Adrenal gland (tissue), 5 donors: ENCODE measurements around the gene NUP43.

Experiments
- POLR2A ChIP-seq, 2 donors: fragments of 450-650 bp; IDR thresholded peaks; one replicate each; pipeline ENCODE4 v1.6.1; 2017; ENCODE audit warnings: antibody characterized with exemption in 2 of 2, mild to moderate bottlenecking in 2 of 2, moderate library complexity in 1 of 2
- TF ChIP-seq, protein P1 (sequence below), 6 experiments: fragments of 450-650 bp in 4 of 6; fragments of 200-600 bp in 2 of 6; sonication (generic) in 1 of 6; IDR thresholded peaks; 1 replicate in 5 of 6; 2 replicates in 1 of 6; pipeline versions ENCODE4 v1.5.1 to v1.8.0; 2016 to 2021; ENCODE audit warnings: antibody characterized with exemption in 6 of 6, mild to moderate bottlenecking in 2 of 6, moderate library complexity in 1 of 6
- donor health status: DM: no; HTN: no; CAD: no.

DNA sequence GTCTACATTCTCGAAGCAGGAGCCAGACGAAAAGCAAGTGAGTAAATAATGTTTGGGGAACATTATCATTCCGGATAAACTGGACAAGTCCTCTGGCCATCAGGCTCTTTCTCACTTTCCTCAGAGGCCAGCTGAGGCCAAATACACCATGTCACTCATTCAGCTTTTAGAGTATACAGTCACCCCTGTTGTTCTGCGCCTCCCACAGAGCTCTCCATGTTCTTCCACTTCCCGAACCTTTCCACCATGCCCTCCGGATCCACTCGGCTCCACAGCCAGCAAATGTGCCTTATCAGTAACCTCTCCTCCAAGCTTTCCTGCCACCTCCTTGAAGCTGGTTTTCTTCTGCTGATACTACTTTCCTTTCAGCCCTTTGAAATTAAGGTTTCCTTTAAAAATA is 60.1 kb downstream of the NUP43 start:
- TF ChIP-seq, protein P1, sequence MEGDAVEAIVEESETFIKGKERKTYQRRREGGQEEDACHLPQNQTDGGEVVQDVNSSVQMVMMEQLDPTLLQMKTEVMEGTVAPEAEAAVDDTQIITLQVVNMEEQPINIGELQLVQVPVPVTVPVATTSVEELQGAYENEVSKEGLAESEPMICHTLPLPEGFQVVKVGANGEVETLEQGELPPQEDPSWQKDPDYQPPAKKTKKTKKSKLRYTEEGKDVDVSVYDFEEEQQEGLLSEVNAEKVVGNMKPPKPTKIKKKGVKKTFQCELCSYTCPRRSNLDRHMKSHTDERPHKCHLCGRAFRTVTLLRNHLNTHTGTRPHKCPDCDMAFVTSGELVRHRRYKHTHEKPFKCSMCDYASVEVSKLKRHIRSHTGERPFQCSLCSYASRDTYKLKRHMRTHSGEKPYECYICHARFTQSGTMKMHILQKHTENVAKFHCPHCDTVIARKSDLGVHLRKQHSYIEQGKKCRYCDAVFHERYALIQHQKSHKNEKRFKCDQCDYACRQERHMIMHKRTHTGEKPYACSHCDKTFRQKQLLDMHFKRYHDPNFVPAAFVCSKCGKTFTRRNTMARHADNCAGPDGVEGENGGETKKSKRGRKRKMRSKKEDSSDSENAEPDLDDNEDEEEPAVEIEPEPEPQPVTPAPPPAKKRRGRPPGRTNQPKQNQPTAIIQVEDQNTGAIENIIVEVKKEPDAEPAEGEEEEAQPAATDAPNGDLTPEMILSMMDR (IDR thresholded peaks at IDR 0.05), result no peak
- TF ChIP-seq POLR2A (IDR thresholded peaks at IDR 0.05), result no peak
